Esophagus (tissue), 2 donors: ENCODE data around the gene MRGPRG. TPM values are rescaled to one million over a fixed set of nuclear protein-coding genes. Genes with fewer than 3 reads are reported as not detected.

Source experiments
- H3K27ac ChIP-seq, 2 donors: one replicate each; pipeline ENCODE4 v1.5.1; 2013; ENCODE audit warnings: low read depth in 2 of 2, mild to moderate bottlenecking in 2 of 2, inconsistent platforms in 1 of 2, low read length in 1 of 2, moderate library complexity in 1 of 2
- H3K27me3 ChIP-seq, 2 donors: one replicate each; pipeline ENCODE4 v1.6.1; 2013; ENCODE audit warnings: low read length in 2 of 2, control low read depth in 1 of 2, mild to moderate bottlenecking in 1 of 2; ENCODE audit not compliant: insufficient read depth in 2 of 2, control insufficient read depth in 1 of 2
- H3K36me3 ChIP-seq, 2 donors: one replicate each; pipeline ENCODE4 v1.6.1; 2013; ENCODE audit warnings: low read length in 1 of 2; ENCODE audit not compliant: control insufficient read depth in 2 of 2, insufficient read depth in 2 of 2
- H3K4me1 ChIP-seq, 2 donors: one replicate each; pipeline ENCODE4 v1.6.1; 2013; ENCODE audit warnings: low read length in 1 of 2; ENCODE audit not compliant: control insufficient read depth in 2 of 2, insufficient read depth in 2 of 2
- H3K4me3 ChIP-seq, 2 donors: one replicate each; pipeline ENCODE4 v1.5.1; 2013; ENCODE audit warnings: low read length in 2 of 2, mild to moderate bottlenecking in 2 of 2, low read depth in 1 of 2, moderate library complexity in 1 of 2
- H3K9me3 ChIP-seq, 2 donors: one replicate each; pipeline ENCODE4 v1.6.1; 2013; ENCODE audit warnings: mild to moderate bottlenecking in 2 of 2, low read depth in 1 of 2, low read length in 1 of 2, moderate library complexity in 1 of 2; ENCODE audit not compliant: control insufficient read depth in 2 of 2, insufficient read depth in 1 of 2
- WGBS, 2 donors: extraction: QIAGEN DNeasy Blood & Tissue Kit; methylation state at CpG; one replicate each; pipeline ENCODE4 v1.1.7; 2013; 5-methylcytosine and 5-hydroxymethylcytosine counted together
- polyA plus RNA-seq, 2 donors: library from polyadenylated mRNA; stranded (reverse); fragments of 200-250 nt; gene quantifications; one replicate each; pipeline ENCODE4 v1.2.3, GENCODE V29; 2013
- donor health status: healthy with polysubstance abuse.
- donor health status: Bipolar disorder and iron deficiency.

The MRGPRG gene
- polyA plus RNA-seq, 2 donors, result not detected

DNA sequence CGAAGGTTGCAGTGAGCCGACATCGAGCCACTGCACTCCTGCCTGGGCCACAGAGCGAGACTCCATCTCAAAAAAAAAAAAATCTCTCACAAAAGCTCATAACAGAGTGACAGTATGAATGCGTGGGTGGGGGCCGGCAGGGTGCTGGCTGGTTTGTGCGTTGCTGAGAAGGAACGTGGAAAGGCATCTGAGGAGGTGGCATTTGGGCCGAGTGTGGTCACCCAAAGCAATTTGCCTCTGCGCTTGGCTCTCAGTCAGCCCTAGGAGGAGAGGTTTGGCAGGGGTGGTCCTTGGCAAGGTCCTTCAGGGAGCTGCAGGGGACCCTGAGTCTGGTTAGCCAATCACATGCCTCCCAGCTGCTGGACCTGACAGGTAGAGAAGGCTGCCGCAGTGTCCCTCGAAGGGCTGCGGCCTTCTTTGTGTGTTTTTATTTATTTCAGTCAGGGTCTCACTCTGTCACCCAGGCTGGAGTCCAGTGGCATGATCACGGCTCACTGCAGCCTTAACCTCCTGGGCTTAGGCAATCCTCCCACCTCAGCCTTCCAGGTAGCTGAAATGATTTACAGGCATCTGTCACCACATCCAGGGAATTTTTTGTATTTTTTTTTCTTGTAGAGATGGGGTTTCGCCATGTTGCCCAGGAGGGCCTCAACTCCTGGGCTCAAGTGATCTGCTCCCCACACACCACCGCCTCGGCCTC, 30.0 kb downstream of the MRGPRG start:
- Histone ChIP-seq H3K27ac (no peak overlapping the region), H3K9me3 (no peaks in the 10 kb centered on the region), H3K36me3 (no peaks in the 10 kb centered on the region), H3K4me1 (no peaks in the 10 kb centered on the region), H3K27me3 (no peaks in the 10 kb centered on the region), H3K4me3 (no peak overlapping the region)
- WGBS, 2 donors, result 81 to 82% methylated on average over 17 of the region's 17 CpGs

DNA sequence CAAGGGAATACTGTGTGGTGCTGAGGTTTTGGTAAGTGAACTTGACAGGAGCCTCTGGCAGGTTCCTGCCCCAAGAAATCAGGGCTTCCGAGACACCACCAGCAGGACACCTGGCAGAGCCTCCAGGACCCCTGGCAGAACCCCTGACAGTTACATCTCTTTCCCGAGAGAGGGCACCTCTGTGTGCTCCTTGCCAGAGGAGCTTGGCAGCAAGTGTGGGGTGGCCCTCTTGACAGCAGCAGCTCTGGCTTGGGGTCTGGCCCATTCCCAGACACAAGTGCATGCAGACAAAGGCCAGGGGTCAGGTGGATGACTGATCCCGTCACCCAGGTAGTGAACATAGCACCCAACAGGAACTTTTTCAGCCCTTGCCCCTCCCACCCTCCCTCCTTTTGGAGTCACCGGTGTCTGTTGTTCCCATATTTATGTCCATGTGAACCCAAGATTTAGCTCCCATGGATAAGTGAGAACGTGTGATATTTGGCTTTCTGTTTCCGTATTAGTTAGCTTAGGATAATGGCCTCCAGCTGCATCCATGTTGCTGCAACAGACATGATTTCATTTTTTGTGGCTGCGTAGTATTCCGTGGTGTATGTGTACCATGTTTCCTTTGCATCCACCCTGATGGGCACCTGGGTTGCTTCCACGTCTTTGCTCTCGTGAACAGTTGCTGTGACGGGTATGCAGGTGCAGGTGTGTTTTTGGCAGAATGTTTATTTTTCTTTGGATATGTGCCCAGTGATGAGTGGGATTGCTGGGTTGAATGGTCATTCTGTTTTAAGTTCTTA, 32.3 kb downstream of the MRGPRG start:
- Histone ChIP-seq H3K27me3 (no peaks in the 10 kb centered on the region), H3K4me1 (no peaks in the 10 kb centered on the region), H3K36me3 (no peaks in the 10 kb centered on the region), H3K9me3 (no peaks in the 10 kb centered on the region), H3K27ac (no peak overlapping the region), H3K4me3 (no peak overlapping the region)
- 79 to 88% methylated on average over 11 of the region's 11 CpGs for whole genome bisulfite sequencing, 2 donors

DNA sequence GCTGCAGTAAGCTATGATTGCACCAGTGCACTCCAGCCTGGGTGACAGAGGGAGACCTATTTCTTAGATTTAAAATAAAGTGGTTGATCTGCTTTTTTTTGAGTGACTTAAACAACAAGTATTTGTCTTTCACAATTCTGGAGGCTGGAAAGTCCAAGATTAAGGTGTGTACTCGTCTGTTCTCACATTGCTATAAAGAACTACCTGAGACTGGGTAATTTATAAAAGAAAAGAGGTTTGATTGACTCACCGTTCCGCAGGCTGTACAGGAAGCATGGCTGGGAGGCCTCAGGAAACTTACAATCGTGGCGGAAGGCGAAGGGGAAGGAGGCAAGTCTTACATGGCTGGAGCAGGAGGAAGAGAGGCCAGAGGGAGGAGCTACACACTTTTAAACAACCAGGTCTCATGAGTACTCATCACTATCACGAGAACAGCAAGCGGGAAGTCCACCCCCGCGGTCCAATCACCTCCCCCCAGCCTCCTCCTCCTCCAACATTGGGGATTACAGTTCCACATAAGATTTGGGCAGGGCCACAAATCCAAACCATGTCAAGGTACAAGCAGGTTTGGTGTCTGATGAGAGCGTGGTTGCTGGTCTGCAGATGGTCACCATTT, 33.8 kb downstream of the MRGPRG start:
- no peaks in the 10 kb centered on the region for H3K9me3 ChIP-seq
- no peaks in the 10 kb centered on the region for H3K36me3 ChIP-seq
- WGBS, 2 donors, result 82 to 84% methylated on average over 11 of the region's 11 CpGs
- H3K4me3 ChIP-seq, result no peak overlapping the region
- no peaks in the 10 kb centered on the region for H3K4me1 ChIP-seq
- no peak overlapping the region for H3K27ac ChIP-seq
- no peaks in the 10 kb centered on the region for H3K27me3 ChIP-seq

DNA sequence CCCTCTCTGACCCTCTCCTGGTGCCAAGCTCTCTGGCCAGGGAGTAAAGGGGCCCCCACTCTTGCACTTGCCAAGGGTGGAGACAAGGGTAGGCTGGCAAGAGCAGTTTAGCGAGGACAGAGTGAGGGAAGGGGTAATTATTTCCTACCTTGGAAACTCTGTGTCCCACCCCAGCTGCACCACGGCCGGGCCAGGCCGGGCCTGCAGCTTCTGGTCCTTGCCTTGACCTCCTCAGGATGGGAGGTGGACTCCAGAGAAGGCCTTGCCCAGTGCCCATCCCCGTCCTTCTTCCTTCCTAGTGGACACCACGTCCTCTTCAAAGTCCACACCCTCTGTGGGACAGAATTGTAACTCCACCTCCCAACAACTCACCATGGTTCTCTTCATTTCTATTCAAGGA, 35.1 kb downstream of the MRGPRG start:
- no peaks in the 10 kb centered on the region for H3K36me3 ChIP-seq
- no peak overlapping the region for H3K4me3 ChIP-seq
- no peaks in the 10 kb centered on the region for H3K4me1 ChIP-seq
- H3K9me3 ChIP-seq, result no peaks in the 10 kb centered on the region
- no peak overlapping the region for H3K27ac ChIP-seq
- WGBS, 2 donors, result 88 to 89% methylated on average over 6 of the region's 6 CpGs
- H3K27me3 ChIP-seq, result no peaks in the 10 kb centered on the region

DNA sequence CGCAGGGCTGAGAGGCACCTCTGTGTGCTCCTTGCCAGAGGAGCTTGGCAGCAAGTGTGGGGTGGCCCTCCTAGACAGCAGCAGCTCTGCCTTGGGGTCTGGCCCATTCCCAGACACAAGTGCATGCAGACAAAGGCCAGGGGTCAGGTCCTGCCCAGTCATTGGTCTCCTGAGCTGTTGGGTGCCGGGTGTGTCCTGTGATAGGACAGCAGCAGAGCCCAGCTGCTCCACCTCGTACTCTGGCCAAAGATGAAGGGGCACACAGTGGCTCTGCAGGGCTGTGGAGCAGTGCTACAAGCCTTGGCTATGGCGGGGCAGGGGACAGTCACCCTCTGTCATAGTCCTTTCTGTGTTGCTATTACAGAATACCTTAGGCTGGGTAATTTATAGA, 36.2 kb downstream of the MRGPRG start:
- Histone ChIP-seq H3K27ac (no peak overlapping the region), H3K9me3 (no peaks in the 10 kb centered on the region), H3K4me1 (no peaks in the 10 kb centered on the region), H3K36me3 (no peaks in the 10 kb centered on the region), H3K27me3 (no peaks in the 10 kb centered on the region), H3K4me3 (no peak overlapping the region)
- 85 to 92% methylated on average over 4 of the region's 4 CpGs for WGBS, 2 donors

DNA sequence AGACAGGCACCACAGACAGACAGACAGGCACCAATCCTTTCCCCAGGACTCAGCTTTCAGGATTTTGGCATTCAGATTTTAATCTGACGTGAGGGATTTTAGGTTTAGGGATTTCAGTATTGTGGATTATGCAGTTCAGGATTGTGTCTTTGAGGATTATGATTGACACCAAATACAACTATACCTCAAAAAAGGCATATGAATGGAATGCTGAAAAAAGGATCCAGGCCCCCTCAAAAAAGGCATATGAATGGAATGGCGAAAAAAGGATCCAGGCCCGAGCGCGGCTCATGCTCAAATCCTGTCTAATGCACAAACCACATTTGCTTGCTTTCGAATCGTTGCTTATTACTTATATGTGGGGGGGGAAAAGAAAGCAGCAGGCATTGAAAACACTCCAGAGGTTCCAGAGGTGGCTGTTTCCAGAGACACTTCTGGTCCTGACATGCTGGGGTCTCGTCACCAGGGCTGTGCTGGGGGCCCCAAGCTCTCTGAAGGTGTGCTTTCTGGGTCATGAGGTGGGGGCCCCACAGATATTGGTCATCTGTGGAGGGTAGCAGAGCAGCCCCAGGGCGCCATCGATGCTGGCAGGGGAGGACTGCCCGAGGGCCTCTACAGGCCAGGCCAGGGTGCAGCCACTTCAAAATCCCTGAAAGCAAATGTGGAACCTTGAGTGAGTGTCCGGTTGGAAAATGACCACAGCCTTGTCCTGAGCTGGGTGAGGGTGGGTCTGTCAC, 36.7 kb downstream of the MRGPRG start:
- Histone ChIP-seq H3K36me3 (no peaks in the 10 kb centered on the region), H3K27ac (no peak overlapping the region), H3K4me3 (no peak overlapping the region), H3K4me1 (no peaks in the 10 kb centered on the region), H3K9me3 (no peaks in the 10 kb centered on the region), H3K27me3 (no peaks in the 10 kb centered on the region)
- 88% methylated on average over 12 of the region's 12 CpGs for WGBS, 2 donors

DNA sequence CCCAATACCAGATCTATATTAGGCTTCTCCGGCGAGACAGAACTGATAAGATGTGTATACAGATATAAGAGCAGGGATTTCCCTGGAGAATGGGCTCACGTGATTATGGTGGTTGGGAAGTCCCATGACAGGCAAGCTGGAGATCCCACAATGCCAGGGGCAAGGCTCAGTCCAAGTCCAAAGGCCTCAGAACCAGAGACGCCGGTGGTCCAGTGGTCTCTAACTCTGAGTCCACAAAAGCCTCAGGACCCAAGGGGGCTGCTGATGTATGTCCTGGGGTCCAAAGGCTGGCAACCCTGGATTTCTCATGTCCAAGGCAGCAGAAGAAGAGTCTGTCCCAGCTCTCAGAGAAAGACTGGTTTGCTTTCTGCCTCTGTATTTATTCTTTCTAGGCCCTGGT, 37.7 kb downstream of the MRGPRG start:
- Histone ChIP-seq H3K4me3 (no peak overlapping the region), H3K27me3 (no peaks in the 10 kb centered on the region), H3K27ac (no peak overlapping the region), H3K36me3 (no peaks in the 10 kb centered on the region), H3K4me1 (no peaks in the 10 kb centered on the region), H3K9me3 (peaks cover 0 to 3% of the 10 kb centered on the region in 2 donors)
- WGBS, 2 donors, result 79 to 86% methylated on average over 5 of the region's 5 CpGs

DNA sequence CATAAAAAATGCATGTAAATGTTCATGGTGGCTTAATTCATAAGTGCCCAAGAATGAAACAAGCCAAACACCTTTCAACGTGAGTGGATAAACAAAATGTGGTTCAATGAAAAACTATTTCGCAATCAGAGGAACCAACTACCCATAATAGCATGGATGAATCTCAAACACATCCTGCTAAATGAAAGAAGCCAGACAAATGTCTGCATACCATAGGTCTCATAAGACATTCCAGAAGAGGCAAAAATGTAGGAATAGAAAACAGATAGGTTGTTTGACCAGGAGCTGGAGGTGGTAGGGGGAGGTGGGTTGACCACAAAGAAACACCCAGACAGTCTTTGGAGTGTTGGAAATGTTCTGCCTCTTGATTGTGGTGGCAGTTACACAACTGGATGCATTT, 40.3 kb downstream of the MRGPRG start:
- no peak overlapping the region for H3K27ac ChIP-seq
- 55 to 56% methylated on average over 2 of the region's 2 CpGs for WGBS, 2 donors
- no peaks in the 10 kb centered on the region for H3K4me1 ChIP-seq
- no peaks in the 10 kb centered on the region for H3K36me3 ChIP-seq
- peaks cover 0 to 3% of the 10 kb centered on the region in 2 donors for H3K9me3 ChIP-seq
- no peak overlapping the region for H3K4me3 ChIP-seq
- no peaks in the 10 kb centered on the region for H3K27me3 ChIP-seq

DNA sequence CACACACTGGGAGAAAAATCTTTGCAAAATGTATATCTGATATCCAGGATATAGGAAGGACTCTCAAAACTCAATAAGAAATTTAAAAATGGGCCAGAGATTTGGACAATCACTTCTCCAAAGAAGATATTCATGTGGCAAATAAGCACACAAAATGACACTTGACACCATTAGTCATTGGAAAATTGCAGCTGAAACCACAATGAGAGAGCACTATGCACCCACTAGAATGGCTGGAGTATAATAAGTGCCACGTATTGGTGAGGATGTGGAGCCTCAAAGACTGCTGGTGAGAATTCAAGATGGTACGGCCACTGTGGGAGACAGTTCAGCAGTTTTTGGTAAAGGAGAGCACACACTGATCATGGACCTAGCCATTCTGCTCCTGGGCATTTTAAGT, 40.7 kb downstream of the MRGPRG start:
- WGBS, 2 donors, result 68 to 78% methylated on average over 2 of the region's 2 CpGs
- H3K36me3 ChIP-seq, result no peaks in the 10 kb centered on the region
- H3K4me1 ChIP-seq, result no peaks in the 10 kb centered on the region
- H3K27ac ChIP-seq, result no peak overlapping the region
- peaks cover 0 to 3% of the 10 kb centered on the region in 2 donors for H3K9me3 ChIP-seq
- no peak overlapping the region for H3K4me3 ChIP-seq
- H3K27me3 ChIP-seq, result no peaks in the 10 kb centered on the region
